Natural killer cell (primary cell): ENCODE data around the gene C10orf62. TPM values are rescaled to one million over a fixed set of nuclear protein-coding genes. Genes with fewer than 3 reads are reported as not detected.

ENCODE experiments used
- ATAC-seq, 3 donors: fragments of 150-1000 bp in 2 of 3; fragments of 200-7000 bp in 1 of 3; cut with Tn5 transposase; 1 replicate in 1 of 3; 2 replicates in 2 of 3; pipeline ENCODE4 v1.10.0; 2021; ENCODE audit warnings: mild to moderate bottlenecking in 2 of 3, moderate library complexity in 2 of 3
- DNase-seq, 2 donors: peaks; one replicate each; pipeline versions ENCODE4 v3.0.0 to v3.0.0-alpha.2; 2013 to 2021; ENCODE audit warnings: mixed read lengths in 1 of 2
- H3K27ac ChIP-seq: one replicate; pipeline ENCODE4 v1.5.1; 2013; ENCODE audit warnings: mild to moderate bottlenecking, low read length
- H3K27me3 ChIP-seq: one replicate; pipeline ENCODE4 v1.6.1; 2013; ENCODE audit warnings: low read length; ENCODE audit not compliant: control insufficient read depth, insufficient read depth
- H3K36me3 ChIP-seq: one replicate; pipeline ENCODE4 v1.6.1; 2013; ENCODE audit warnings: low read length; ENCODE audit not compliant: control insufficient read depth, insufficient read depth
- H3K4me1 ChIP-seq: one replicate; pipeline ENCODE4 v1.6.1; 2013; ENCODE audit warnings: low read length; ENCODE audit not compliant: control insufficient read depth, insufficient read depth
- H3K4me3 ChIP-seq: one replicate; pipeline ENCODE4 v1.5.1; 2013; ENCODE audit warnings: low read length
- H3K9me3 ChIP-seq: one replicate; pipeline ENCODE4 v1.6.1; 2013; ENCODE audit warnings: low read length; ENCODE audit not compliant: control insufficient read depth, insufficient read depth
- H3K27ac Mint-ChIP-seq, 2 donors: one replicate each; pipeline ENCODE4 v1.8.0; 2022; ENCODE audit warnings: mild to moderate bottlenecking in 2 of 2, mixed read lengths in 2 of 2, moderate library complexity in 1 of 2
- H3K27me3 Mint-ChIP-seq, 2 donors: one replicate each; pipeline ENCODE4 v1.8.0; 2022; ENCODE audit warnings: low read depth in 2 of 2, mixed read lengths in 2 of 2
- H3K36me3 Mint-ChIP-seq: one replicate; pipeline ENCODE4 v1.8.0; 2022; ENCODE audit warnings: mixed read lengths
- H3K4me1 Mint-ChIP-seq, 2 donors: one replicate each; pipeline ENCODE4 v1.8.0; 2022; ENCODE audit warnings: mixed read lengths in 2 of 2
- H3K4me3 Mint-ChIP-seq: one replicate; pipeline ENCODE4 v1.8.0; 2022; ENCODE audit warnings: mild to moderate bottlenecking, moderate library complexity, mixed read lengths
- H3K9me3 Mint-ChIP-seq, 2 donors: one replicate each; pipeline ENCODE4 v1.8.0; 2022; ENCODE audit warnings: mixed read lengths in 2 of 2
- CTCF ChIP-seq: fragments of 200-600 bp; IDR thresholded peaks from one replicate; pipeline ENCODE4 v1.8.0; 2022; ENCODE audit warnings: antibody characterized with exemption
- WGBS: methylation state at CpG from one replicate; pipeline ENCODE4 v1.1.7; 2013; ENCODE audit warnings: missing lambda C conversion rate; ENCODE audit not compliant: insufficient coverage; 5-methylcytosine and 5-hydroxymethylcytosine counted together
- intact Hi-C: fragments of 100-400 bp; cut with micrococcal nuclease; formaldehyde crosslinking; loops from one replicate; pipeline ENCODE4 v1.14.2; 2022
- total RNA-seq, 4 donors: library from RNA; stranded (reverse); fragments of 120-200 nt in 1 of 4; gene quantifications; one replicate each; pipeline versions ENCODE4 v1.2.3 to v1.2.4, GENCODE V29; 2013 to 2022

Gene C10orf62
- total RNA-seq, 3 donors from 2014 or later (not counting 1 experiment from before 2014, with no cell fraction given): 0.32 TPM; not detected in 2

- Histone ChIP-seq H3K27me3 (no peaks in the 10 kb centered on the region), H3K9me3 (no peaks in the 10 kb centered on the region), H3K27ac (no peak overlapping the region), H3K4me3 (no peak overlapping the region), H3K36me3 (no peaks in the 10 kb centered on the region), H3K4me1 (no peaks in the 10 kb centered on the region)
- Mint-ChIP-seq H3K9me3 (no peaks in the 10 kb centered on the region), H3K27me3 (no peaks in the 10 kb centered on the region), H3K36me3 (no peaks in the 10 kb centered on the region), H3K27ac (no peak overlapping the region), H3K4me3 (no peak overlapping the region), H3K4me1 (no peaks in the 10 kb centered on the region)
- intact Hi-C loops: no loop called here
- TF ChIP-seq CTCF: no peak
- ATAC-seq: no peak
- WGBS: 100% methylated on average over 2 of the region's 2 CpGs
- no peak for DNase-seq
Observed at GRCh38 chr10:97566336-97566996, 23.1 kb upstream of the C10orf62 start.

GRCh38 chr10:97567891-97568290 lies 21.6 kb upstream of the C10orf62 start:
- Mint-ChIP-seq H3K4me1 (no peaks in the 10 kb centered on the region), H3K4me3 (no peak overlapping the region), H3K9me3 (no peaks in the 10 kb centered on the region), H3K36me3 (no peaks in the 10 kb centered on the region), H3K27ac (no peak overlapping the region), H3K27me3 (no peaks in the 10 kb centered on the region)
- intact Hi-C loops: no loop called here
- DNase-seq (no peak), ATAC-seq (no peak)
- 93% methylated on average over 15 of the region's 15 CpGs for WGBS
- no peaks in the 10 kb centered on the region for H3K27me3 ChIP-seq
- H3K27ac ChIP-seq: no peak overlapping the region
- peaks cover 4% of the 10 kb centered on the region for H3K4me1 ChIP-seq
- H3K36me3 ChIP-seq: no peaks in the 10 kb centered on the region
- H3K9me3 ChIP-seq: no peaks in the 10 kb centered on the region
- H3K4me3 ChIP-seq: no peak overlapping the region
- no peak for TF ChIP-seq CTCF

DNA sequence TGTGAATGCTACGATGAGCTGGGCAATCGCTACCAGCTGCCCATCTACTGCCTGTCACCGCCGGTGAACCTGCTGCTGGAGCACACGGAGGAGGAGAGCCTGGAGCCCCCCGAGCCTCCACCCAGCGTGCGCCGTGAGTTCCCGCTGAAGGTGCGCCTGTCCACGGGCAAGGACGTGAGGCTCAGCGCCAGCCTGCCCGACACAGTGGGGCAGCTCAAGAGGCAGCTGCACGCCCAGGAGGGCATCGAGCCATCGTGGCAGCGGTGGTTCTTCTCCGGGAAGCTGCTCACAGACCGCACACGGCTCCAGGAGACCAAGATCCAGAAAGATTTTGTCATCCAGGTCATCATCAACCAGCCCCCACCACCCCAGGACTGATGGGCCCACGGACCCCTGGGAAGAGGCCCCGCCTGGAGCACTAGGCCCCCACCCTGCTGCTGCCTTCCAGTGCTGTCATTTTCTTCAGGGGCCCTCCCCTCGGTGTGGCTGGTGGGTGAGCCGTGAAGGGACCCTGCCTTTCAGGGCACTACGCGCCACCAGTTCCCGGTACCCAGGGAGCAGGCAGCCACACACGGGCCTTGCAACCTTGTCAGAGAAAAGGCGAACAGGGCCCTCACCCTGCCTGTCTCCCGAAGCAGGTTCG lies 19.3 kb upstream of the C10orf62 start:
- Histone ChIP-seq H3K4me3 (no peak overlapping the region), H3K4me1 (peaks cover 4% of the 10 kb centered on the region), H3K36me3 (no peaks in the 10 kb centered on the region), H3K9me3 (no peaks in the 10 kb centered on the region), H3K27ac (no peak overlapping the region), H3K27me3 (no peaks in the 10 kb centered on the region)
- Mint-ChIP-seq H3K4me3 (no peak overlapping the region), H3K27ac (no peak overlapping the region), H3K36me3 (no peaks in the 10 kb centered on the region), H3K27me3 (no peaks in the 10 kb centered on the region), H3K4me1 (no peaks in the 10 kb centered on the region), H3K9me3 (no peaks in the 10 kb centered on the region)
- 93% methylated on average over 33 of the region's 33 CpGs for WGBS
- intact Hi-C loops: no loop called here
- TF ChIP-seq CTCF: no peak
- ATAC-seq (no peak), DNase-seq (no peak)
